Natural killer cell (primary cell): ENCODE results near the gene HAAO. TPM values are rescaled to one million over a fixed set of nuclear protein-coding genes. Genes with fewer than 3 reads are reported as not detected.

ENCODE experiments used
- ATAC-seq, 3 donors: fragments of 150-1000 bp in 2 of 3; fragments of 200-7000 bp in 1 of 3; cut with Tn5 transposase; 1 replicate in 1 of 3; 2 replicates in 2 of 3; pipeline ENCODE4 v1.10.0; 2021; ENCODE audit warnings: mild to moderate bottlenecking in 2 of 3, moderate library complexity in 2 of 3
- DNase-seq, 2 donors: peaks; one replicate each; pipeline versions ENCODE4 v3.0.0 to v3.0.0-alpha.2; 2013 to 2021; ENCODE audit warnings: mixed read lengths in 1 of 2
- H3K27ac ChIP-seq: one replicate; pipeline ENCODE4 v1.5.1; 2013; ENCODE audit warnings: mild to moderate bottlenecking, low read length
- H3K27me3 ChIP-seq: one replicate; pipeline ENCODE4 v1.6.1; 2013; ENCODE audit warnings: low read length; ENCODE audit not compliant: control insufficient read depth, insufficient read depth
- H3K36me3 ChIP-seq: one replicate; pipeline ENCODE4 v1.6.1; 2013; ENCODE audit warnings: low read length; ENCODE audit not compliant: control insufficient read depth, insufficient read depth
- H3K4me1 ChIP-seq: one replicate; pipeline ENCODE4 v1.6.1; 2013; ENCODE audit warnings: low read length; ENCODE audit not compliant: control insufficient read depth, insufficient read depth
- H3K4me3 ChIP-seq: one replicate; pipeline ENCODE4 v1.5.1; 2013; ENCODE audit warnings: low read length
- H3K9me3 ChIP-seq: one replicate; pipeline ENCODE4 v1.6.1; 2013; ENCODE audit warnings: low read length; ENCODE audit not compliant: control insufficient read depth, insufficient read depth
- H3K27ac Mint-ChIP-seq, 2 donors: one replicate each; pipeline ENCODE4 v1.8.0; 2022; ENCODE audit warnings: mild to moderate bottlenecking in 2 of 2, mixed read lengths in 2 of 2, moderate library complexity in 1 of 2
- H3K27me3 Mint-ChIP-seq, 2 donors: one replicate each; pipeline ENCODE4 v1.8.0; 2022; ENCODE audit warnings: low read depth in 2 of 2, mixed read lengths in 2 of 2
- H3K36me3 Mint-ChIP-seq: one replicate; pipeline ENCODE4 v1.8.0; 2022; ENCODE audit warnings: mixed read lengths
- H3K4me1 Mint-ChIP-seq, 2 donors: one replicate each; pipeline ENCODE4 v1.8.0; 2022; ENCODE audit warnings: mixed read lengths in 2 of 2
- H3K4me3 Mint-ChIP-seq: one replicate; pipeline ENCODE4 v1.8.0; 2022; ENCODE audit warnings: mild to moderate bottlenecking, moderate library complexity, mixed read lengths
- H3K9me3 Mint-ChIP-seq, 2 donors: one replicate each; pipeline ENCODE4 v1.8.0; 2022; ENCODE audit warnings: mixed read lengths in 2 of 2
- CTCF ChIP-seq: fragments of 200-600 bp; IDR thresholded peaks from one replicate; pipeline ENCODE4 v1.8.0; 2022; ENCODE audit warnings: antibody characterized with exemption
- whole genome bisulfite sequencing: methylation state at CpG from one replicate; pipeline ENCODE4 v1.1.7; 2013; ENCODE audit warnings: missing lambda C conversion rate; ENCODE audit not compliant: insufficient coverage; 5-methylcytosine and 5-hydroxymethylcytosine counted together
- intact Hi-C: fragments of 100-400 bp; cut with micrococcal nuclease; formaldehyde crosslinking; loops from one replicate; pipeline ENCODE4 v1.14.2; 2022
- total RNA-seq, 4 donors: library from RNA; stranded (reverse); fragments of 120-200 nt in 1 of 4; gene quantifications; one replicate each; pipeline versions ENCODE4 v1.2.3 to v1.2.4, GENCODE V29; 2013 to 2022

Gene HAAO
- total RNA-seq, 3 donors from 2014 or later (not counting 1 experiment from before 2014, with no cell fraction given) = 0.35 to 1.3 (median 0.68) TPM

- 88% methylated on average over 4 of the region's 4 CpGs for WGBS
- no peak for DNase-seq
- Mint-ChIP-seq H3K27ac (no peak overlapping the region), H3K36me3 (no peaks in the 10 kb centered on the region), H3K4me1 (peaks cover 10 to 16% of the 10 kb centered on the region in 2 donors), H3K27me3 (peaks cover 0 to 12% of the 10 kb centered on the region in 2 donors), H3K9me3 (no peaks in the 10 kb centered on the region), H3K4me3 (no peak overlapping the region)
- H3K4me3 ChIP-seq = no peak overlapping the region
- TF ChIP-seq CTCF = no peak
- intact Hi-C loops = loop anchor here (1.0 to 10.0 kb wide), 4 partner anchors 655 to 777 kb away; no protein-coding TSS in a partner anchor
- no peaks in the 10 kb centered on the region for H3K27me3 ChIP-seq
- H3K4me1 ChIP-seq = peaks cover 14% of the 10 kb centered on the region
- H3K27ac ChIP-seq = no peak overlapping the region
- no peak for ATAC-seq
- H3K9me3 ChIP-seq = no peaks in the 10 kb centered on the region
- no peaks in the 10 kb centered on the region for H3K36me3 ChIP-seq
These were observed 37.5 kb upstream of the HAAO start for GRCh38 chr2:42829671-42830440.

GRCh38 chr2:42828487-42829425 is 36.4 kb upstream of the HAAO start:
- intact Hi-C loops = loop anchor here (1.0 to 10.0 kb wide), 4 partner anchors 656 to 779 kb away; no protein-coding TSS in a partner anchor
- Mint-ChIP-seq H3K36me3 (no peaks in the 10 kb centered on the region), H3K27me3 (peaks cover 0 to 12% of the 10 kb centered on the region in 2 donors), H3K4me3 (no peak overlapping the region), H3K4me1 (peaks cover 10 to 16% of the 10 kb centered on the region in 2 donors), H3K9me3 (no peaks in the 10 kb centered on the region), H3K27ac (no peak overlapping the region)
- no peak overlapping the region for H3K4me3 ChIP-seq
- no peak overlapping the region for H3K27ac ChIP-seq
- H3K36me3 ChIP-seq = no peaks in the 10 kb centered on the region
- DNase-seq (peak; percentile 60 to 88), ATAC-seq (peak; percentile 84 to 92 (median 89))
- H3K4me1 ChIP-seq = peaks cover 14% of the 10 kb centered on the region
- no peaks in the 10 kb centered on the region for H3K9me3 ChIP-seq
- 34% methylated on average over 12 of the region's 12 CpGs for WGBS
- TF ChIP-seq CTCF = peak; percentile 92
- H3K27me3 ChIP-seq = no peaks in the 10 kb centered on the region

- H3K36me3 Mint-ChIP-seq = no peaks in the 10 kb centered on the region
- H3K4me1 Mint-ChIP-seq = peaks cover 10 to 16% of the 10 kb centered on the region in 2 donors
- WGBS = 32% methylated on average over 45 of the region's 47 CpGs
- DNase-seq (peak; percentile 77 to 88), ATAC-seq (peak; percentile 86 to 90 (median 87))
- no peak overlapping the region for H3K27ac Mint-ChIP-seq
- intact Hi-C loops = loop anchor here (2.0 to 10.0 kb wide), 3 partner anchors 657 to 779 kb away; no protein-coding TSS in a partner anchor
- Histone ChIP-seq H3K27me3 (no peaks in the 10 kb centered on the region), H3K27ac (no peak overlapping the region), H3K36me3 (no peaks in the 10 kb centered on the region), H3K4me1 (peaks cover 14% of the 10 kb centered on the region), H3K9me3 (no peaks in the 10 kb centered on the region), H3K4me3 (no peak overlapping the region)
- H3K4me3 Mint-ChIP-seq = peak overlapping the region; percentile 78
- no peaks in the 10 kb centered on the region for H3K9me3 Mint-ChIP-seq
- peaks cover 0 to 12% of the 10 kb centered on the region in 2 donors for H3K27me3 Mint-ChIP-seq
- TF ChIP-seq CTCF = peak; percentile 85
These were observed 35.5 kb upstream of the HAAO start for GRCh38 chr2:42827647-42828486.
